Fibroblast of lung (primary cell): ENCODE measurements around the gene TSPAN11. TPM values are rescaled to one million over a fixed set of nuclear protein-coding genes. Genes with fewer than 3 reads are reported as not detected.

ENCODE experiments used
- DNase-seq, 2 donors: peaks; one replicate each; pipeline versions ENCODE4 v3.0.0 to v3.0.0-alpha.2; 2010; ENCODE audit warnings: low read depth in 2 of 2
- H2AFZ ChIP-seq: 2 replicates; pipeline ENCODE4 v1.5.1; 2012; ENCODE audit warnings: low read length, control low read depth, inconsistent platforms
- H3K27ac ChIP-seq: 2 replicates; pipeline ENCODE4 v1.5.1; 2011; ENCODE audit warnings: low read length, control low read depth; ENCODE audit not compliant: insufficient read depth
- H3K27me3 ChIP-seq: 2 replicates; pipeline ENCODE4 v1.5.1; 2011; ENCODE audit warnings: mild to moderate bottlenecking, low read length; ENCODE audit not compliant: control insufficient read depth, insufficient read depth
- H3K36me3 ChIP-seq: 2 replicates; pipeline ENCODE4 v1.5.1; 2011; ENCODE audit warnings: low read length; ENCODE audit not compliant: control insufficient read depth, insufficient read depth
- H3K4me1 ChIP-seq: 2 replicates; pipeline ENCODE4 v1.5.1; 2011; ENCODE audit warnings: low read length; ENCODE audit not compliant: control insufficient read depth, insufficient read depth; ENCODE audit errors: extremely low read depth
- H3K4me2 ChIP-seq: 2 replicates; pipeline ENCODE4 v1.5.1; 2011; ENCODE audit warnings: low read length, control low read depth; ENCODE audit not compliant: insufficient read depth; ENCODE audit errors: extremely low read depth
- H3K4me3 ChIP-seq, 4 experiments: fragments of 200-600 bp in 1 of 4; sonication (generic) in 1 of 4; replicated peaks in 1 of 4; 2 replicates each; pipeline ENCODE4 v1.5.1; 2011 to 2016; ENCODE audit warnings: low read length in 4 of 4, low read depth in 3 of 4, mild to moderate bottlenecking in 3 of 4, control low read depth in 2 of 4, inconsistent platforms in 1 of 4, mixed read lengths in 1 of 4; ENCODE audit not compliant: insufficient read depth in 1 of 4; ENCODE audit errors: control extremely low read depth in 1 of 4
- H3K79me2 ChIP-seq: 2 replicates; pipeline ENCODE4 v1.5.1; 2012; ENCODE audit warnings: mild to moderate bottlenecking, low read length, inconsistent platforms; ENCODE audit not compliant: control insufficient read depth, insufficient read depth
- H3K9ac ChIP-seq: 2 replicates; pipeline ENCODE4 v1.5.1; 2011; ENCODE audit warnings: mild to moderate bottlenecking, low read length, control low read depth; ENCODE audit not compliant: insufficient read depth
- H3K9me3 ChIP-seq: 2 replicates; pipeline ENCODE4 v1.5.1; 2012; ENCODE audit warnings: low read depth, low read length; ENCODE audit not compliant: control insufficient read depth, insufficient read depth
- H4K20me1 ChIP-seq: 2 replicates; pipeline ENCODE4 v1.5.1; 2011; ENCODE audit warnings: low read length; ENCODE audit not compliant: control insufficient read depth, insufficient read depth; ENCODE audit errors: extremely low read depth
- CTCF ChIP-seq, 2 donors: IDR thresholded peaks in 1 of 2; conservative IDR thresholded peaks in 1 of 2; 1 replicate in 1 of 2; 2 replicates in 1 of 2; pipeline ENCODE4 v1.5.1; 2011 to 2012; ENCODE audit warnings: low read length in 2 of 2, control low read depth in 1 of 2, inconsistent platforms in 1 of 2, low read depth in 1 of 2, mild to moderate bottlenecking in 1 of 2
- EZH2 ChIP-seq: IDR thresholded peaks from 2 replicates; pipeline ENCODE4 v1.5.1; 2012; ENCODE audit warnings: low read length, control low read depth, mild to moderate bottlenecking; ENCODE audit errors: missing control alignments
- polyA plus RNA-seq, 2 donors: library from polyadenylated mRNA; depleted of rRNA in 1 of 2; stranded (reverse) in 1 of 2; unstranded in 1 of 2; fragments of >200 nt; gene quantifications; 2 replicates each; pipeline ENCODE4 v1.2.1, GENCODE V29; 2011 to 2012; ENCODE audit warnings: missing spikeins in 1 of 2
- total RNA-seq: library from RNA; depleted of rRNA; stranded (reverse); fragments of >200 nt; gene quantifications from 2 replicates; pipeline ENCODE4 v1.2.1, GENCODE V29; 2014

The TSPAN11 gene
- total and polyA plus RNA-seq, 2 donors (not counting 1 experiment from before 2014, with no cell fraction given): 0.02 to 2.6 TPM

- no peaks in the 10 kb centered on the region for H4K20me1 ChIP-seq
- no peaks in the 10 kb centered on the region for H3K9me3 ChIP-seq
- no peak overlapping the region for H3K27ac ChIP-seq
- peaks cover under 1% of the 10 kb centered on the region for H3K27me3 ChIP-seq
- H3K9ac ChIP-seq: no peak overlapping the region
- peak in 1 of 2 donors; percentile 9 for DNase-seq
- TF ChIP-seq EZH2: no peak
- no peak for TF ChIP-seq CTCF (conservative IDR thresholded peaks at IDR 0.05 in 1 of 2, IDR thresholded peaks at IDR 0.05 in 1 of 2; ENCODE audit: low read depth in 1 of 2, low read length in 2 of 2)
- no peaks in the 10 kb centered on the region for H3K79me2 ChIP-seq
- H3K4me2 ChIP-seq: no peak overlapping the region
- H3K4me1 ChIP-seq: no peaks in the 10 kb centered on the region
- H3K4me3 ChIP-seq: no peak overlapping the region
- no peaks in the 10 kb centered on the region for H3K36me3 ChIP-seq
- no peak overlapping the region for H2AFZ ChIP-seq
These were observed 46.6 kb downstream of the TSPAN11 start for GRCh38 chr12:30973175-30973574.

GRCh38 chr12:30973830-30974229 is 47.3 kb downstream of the TSPAN11 start:
- Histone ChIP-seq H4K20me1 (no peaks in the 10 kb centered on the region), H3K4me1 (no peaks in the 10 kb centered on the region), H3K9me3 (no peaks in the 10 kb centered on the region), H2AFZ (no peak overlapping the region), H3K27me3 (peaks cover 7% of the 10 kb centered on the region), H3K79me2 (no peaks in the 10 kb centered on the region), H3K9ac (no peak overlapping the region), H3K36me3 (no peaks in the 10 kb centered on the region), H3K27ac (no peak overlapping the region), H3K4me2 (no peak overlapping the region), H3K4me3 (no peak overlapping the region)
- DNase-seq: no peak
- TF ChIP-seq EZH2 (no peak), CTCF (conservative IDR thresholded peaks at IDR 0.05 in 1 of 2, IDR thresholded peaks at IDR 0.05 in 1 of 2; ENCODE audit: low read depth in 1 of 2, low read length in 2 of 2) (no peak)

GRCh38 chr12:30974746-30975500 is 48.4 kb downstream of the TSPAN11 start:
- Histone ChIP-seq H3K4me2 (no peak overlapping the region), H4K20me1 (no peaks in the 10 kb centered on the region), H3K9me3 (no peaks in the 10 kb centered on the region), H3K27me3 (peaks cover 13% of the 10 kb centered on the region), H2AFZ (no peak overlapping the region), H3K79me2 (no peaks in the 10 kb centered on the region), H3K4me1 (no peaks in the 10 kb centered on the region), H3K9ac (no peak overlapping the region), H3K36me3 (no peaks in the 10 kb centered on the region), H3K4me3 (no peak overlapping the region), H3K27ac (no peak overlapping the region)
- TF ChIP-seq EZH2: no peak
- no peak for TF ChIP-seq CTCF (conservative IDR thresholded peaks at IDR 0.05 in 1 of 2, IDR thresholded peaks at IDR 0.05 in 1 of 2; ENCODE audit: low read depth in 1 of 2, low read length in 2 of 2)
- DNase-seq: no peak
